Esophagus muscularis mucosa (tissue), 4 donors: ENCODE results near the gene P2RY2. TPM values are rescaled to one million over a fixed set of nuclear protein-coding genes. Genes with fewer than 3 reads are reported as not detected.

ENCODE experiments used
- DNase-seq: peaks from one replicate; pipeline ENCODE4 v3.0.0-alpha.2; 2017; ENCODE audit errors: extremely low spot score
- H3K27ac ChIP-seq, 4 donors: fragments of 200-600 bp; sonication (generic); replicated peaks in 1 of 4; 1 replicate in 3 of 4; 2 replicates in 1 of 4; pipeline ENCODE4 v1.5.1; 2016 to 2019; ENCODE audit warnings: mild to moderate bottlenecking in 1 of 4
- H3K27me3 ChIP-seq, 4 donors: fragments of 200-600 bp; sonication (generic); one replicate each; pipeline versions ENCODE4 v1.5.1 to v1.6.0; 2016 to 2019
- H3K36me3 ChIP-seq, 4 donors: fragments of 200-600 bp; sonication (generic); one replicate each; pipeline ENCODE4 v1.5.1; 2016 to 2019
- H3K4me1 ChIP-seq, 4 donors: fragments of 200-600 bp; sonication (generic); one replicate each; pipeline ENCODE4 v1.5.1; 2016 to 2019
- H3K4me3 ChIP-seq, 4 donors: fragments of 200-600 bp; sonication (generic); 1 replicate in 2 of 4; 2 replicates in 2 of 4; pipeline ENCODE4 v1.5.1; 2016 to 2019; ENCODE audit warnings: mild to moderate bottlenecking in 4 of 4, moderate library complexity in 1 of 4
- H3K9me3 ChIP-seq, 4 donors: fragments of 200-600 bp; sonication (generic); 1 replicate in 3 of 4; 2 replicates in 1 of 4; pipeline ENCODE4 v1.5.1; 2016 to 2019
- EP300 ChIP-seq: sonication (generic); formaldehyde crosslinking; IDR thresholded peaks from one replicate; pipeline ENCODE4 v1.6.1; 2017; ENCODE audit warnings: antibody characterized with exemption
- POLR2A ChIP-seq: fragments of 450-650 bp; IDR thresholded peaks from one replicate; pipeline ENCODE4 v1.6.1; 2017; ENCODE audit warnings: antibody characterized with exemption, moderate library complexity, mild to moderate bottlenecking, low read depth
- POLR2AphosphoS5 ChIP-seq, 2 donors: sonication (generic); formaldehyde crosslinking; IDR thresholded peaks; one replicate each; pipeline ENCODE4 v1.6.1; 2017; ENCODE audit warnings: antibody characterized with exemption in 2 of 2
- WGBS: methylation state at CpG from one replicate; pipeline ENCODE4 v1.1.5; 2018; 5-methylcytosine and 5-hydroxymethylcytosine counted together
- intact Hi-C: fragments of 100-400 bp; cut with DNase I; formaldehyde crosslinking; loops from one replicate; pipeline ENCODE4 v1.15.1; 2023
- total RNA-seq, 4 donors: library from RNA; depleted of rRNA; stranded (reverse); fragments of >200 nt; gene quantifications; one replicate each; pipeline versions ENCODE4 v1.1.0 to v1.2.1, GENCODE V29; 2016
- TF ChIP-seq, protein P1 (sequence below), 3 experiments: fragments of 200-600 bp in 2 of 3; fragments of 450-650 bp in 1 of 3; sonication (generic) in 2 of 3; IDR thresholded peaks; one replicate each; pipeline ENCODE4 v1.5.1; 2017 to 2019; ENCODE audit warnings: antibody characterized with exemption in 3 of 3, mild to moderate bottlenecking in 2 of 3, moderate library complexity in 1 of 3

The P2RY2 gene
- total RNA-seq, 4 donors from 2014 or later = 0.32 to 0.83 (median 0.52) TPM; not detected in 1

DNA sequence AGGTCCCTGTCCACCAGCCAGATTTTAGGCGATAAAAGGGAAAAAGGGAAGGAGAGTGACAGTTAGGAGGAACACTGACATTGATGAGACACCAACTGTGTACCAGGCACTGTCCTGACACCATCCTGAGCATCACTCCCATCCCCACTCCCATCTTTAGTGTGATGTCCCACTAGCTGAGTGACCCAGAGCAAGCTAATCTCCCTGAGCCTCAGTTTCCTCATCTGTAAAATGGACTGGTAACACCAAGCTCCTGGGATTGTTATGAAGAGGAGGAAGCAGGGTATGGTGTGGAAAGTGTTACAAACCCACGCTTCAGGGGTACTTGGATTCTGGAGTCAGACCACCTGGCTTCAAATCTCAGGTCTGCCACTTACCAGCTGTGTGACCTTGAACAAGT, 45.6 kb downstream of the P2RY2 start:
- Histone ChIP-seq H3K36me3 (no peaks in the 10 kb centered on the region), H3K27ac (no peak overlapping the region), H3K9me3 (no peaks in the 10 kb centered on the region), H3K27me3 (peaks cover 0 to 39% (median 8%) of the 10 kb centered on the region in 4 donors), H3K4me1 (peaks cover 8 to 19% (median 10%) of the 10 kb centered on the region in 4 donors), H3K4me3 (no peak overlapping the region)
- intact Hi-C loops = no loop called here
- DNase-seq = no peak
- WGBS = 92% methylated on average over 2 of the region's 2 CpGs
- no peak for TF ChIP-seq POLR2AphosphoS5 (IDR thresholded peaks at IDR 0.05)
- TF ChIP-seq POLR2A = no peak
- no peak for TF ChIP-seq EP300
- TF ChIP-seq, protein P1, sequence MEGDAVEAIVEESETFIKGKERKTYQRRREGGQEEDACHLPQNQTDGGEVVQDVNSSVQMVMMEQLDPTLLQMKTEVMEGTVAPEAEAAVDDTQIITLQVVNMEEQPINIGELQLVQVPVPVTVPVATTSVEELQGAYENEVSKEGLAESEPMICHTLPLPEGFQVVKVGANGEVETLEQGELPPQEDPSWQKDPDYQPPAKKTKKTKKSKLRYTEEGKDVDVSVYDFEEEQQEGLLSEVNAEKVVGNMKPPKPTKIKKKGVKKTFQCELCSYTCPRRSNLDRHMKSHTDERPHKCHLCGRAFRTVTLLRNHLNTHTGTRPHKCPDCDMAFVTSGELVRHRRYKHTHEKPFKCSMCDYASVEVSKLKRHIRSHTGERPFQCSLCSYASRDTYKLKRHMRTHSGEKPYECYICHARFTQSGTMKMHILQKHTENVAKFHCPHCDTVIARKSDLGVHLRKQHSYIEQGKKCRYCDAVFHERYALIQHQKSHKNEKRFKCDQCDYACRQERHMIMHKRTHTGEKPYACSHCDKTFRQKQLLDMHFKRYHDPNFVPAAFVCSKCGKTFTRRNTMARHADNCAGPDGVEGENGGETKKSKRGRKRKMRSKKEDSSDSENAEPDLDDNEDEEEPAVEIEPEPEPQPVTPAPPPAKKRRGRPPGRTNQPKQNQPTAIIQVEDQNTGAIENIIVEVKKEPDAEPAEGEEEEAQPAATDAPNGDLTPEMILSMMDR (IDR thresholded peaks at IDR 0.05) = no peak

DNA sequence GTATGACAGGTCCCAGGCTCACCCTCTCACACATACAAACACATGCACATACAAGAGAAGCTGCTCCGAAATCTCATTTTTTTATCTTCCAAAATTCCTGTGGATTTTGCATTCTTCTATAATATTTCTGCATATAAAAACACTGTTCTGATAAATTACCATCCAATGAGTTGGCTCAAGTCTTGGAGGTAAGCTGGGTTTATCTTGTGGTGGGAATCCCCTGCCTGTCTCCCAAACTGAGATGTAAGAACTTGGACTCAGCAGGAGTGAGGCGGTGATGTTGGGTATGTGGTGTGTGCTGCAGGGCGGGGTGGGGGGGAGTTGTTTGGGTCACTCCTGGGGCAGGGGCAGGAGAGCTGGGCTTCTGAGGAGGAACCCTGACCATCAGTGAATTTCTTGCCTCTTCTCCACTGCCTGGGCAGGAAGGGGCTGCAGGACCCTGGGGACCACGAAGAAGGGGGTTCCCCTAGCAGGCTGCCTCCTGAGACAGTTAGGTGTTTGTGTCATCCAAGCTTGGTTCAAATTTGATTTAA, 47.3 kb downstream of the P2RY2 start:
- Histone ChIP-seq H3K4me1 (peaks cover 11 to 35% (median 18%) of the 10 kb centered on the region in 4 donors), H3K27ac (no peak overlapping the region), H3K36me3 (no peaks in the 10 kb centered on the region), H3K9me3 (no peaks in the 10 kb centered on the region), H3K27me3 (peaks cover 0 to 48% (median 8%) of the 10 kb centered on the region in 4 donors), H3K4me3 (no peak overlapping the region)
- intact Hi-C loops = no loop called here
- no peak for DNase-seq
- WGBS = 93% methylated on average over 4 of the region's 4 CpGs
- TF ChIP-seq EP300 (no peak), POLR2AphosphoS5 (IDR thresholded peaks at IDR 0.05) (no peak), POLR2A (no peak)
- TF ChIP-seq, protein P1 (IDR thresholded peaks at IDR 0.05) = no peak

DNA sequence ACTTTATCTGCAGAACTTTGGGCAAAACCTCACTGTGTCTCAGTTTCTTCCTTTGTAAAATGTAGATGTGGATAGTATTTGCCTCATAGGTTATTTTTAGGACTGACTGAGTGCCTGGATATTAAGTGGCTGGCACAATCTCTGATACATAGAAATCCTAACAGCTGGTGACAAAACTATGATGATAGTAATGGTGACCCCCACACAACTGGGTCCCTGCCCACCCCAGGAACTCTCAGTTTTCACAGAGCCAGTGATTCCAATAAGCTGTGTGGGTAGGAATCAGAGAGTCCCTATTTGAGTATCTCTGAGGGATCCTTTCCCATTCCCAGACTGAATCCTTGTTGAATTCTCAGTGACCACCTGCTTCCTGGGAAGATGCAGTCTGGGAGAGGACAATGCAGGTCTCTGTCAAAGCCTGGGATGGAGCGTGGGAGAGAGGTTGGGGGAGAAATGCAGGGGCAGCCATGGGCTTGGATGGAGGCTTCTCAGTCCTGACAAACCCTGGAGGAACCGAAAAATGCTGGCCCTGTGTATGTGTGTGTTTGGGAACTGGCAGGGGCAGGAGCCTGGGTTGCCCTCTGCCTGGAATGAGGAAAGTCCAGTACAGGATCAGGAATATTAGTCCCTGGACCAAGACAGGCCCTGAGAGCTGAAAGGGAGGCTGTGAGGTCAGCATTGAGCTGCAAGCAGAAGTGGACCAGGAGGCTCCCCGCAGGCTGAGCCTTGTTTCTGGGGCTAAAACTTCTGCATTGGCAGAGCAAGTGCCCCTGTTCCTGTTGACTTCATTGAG, 48.0 kb downstream of the P2RY2 start:
- H3K27ac ChIP-seq = no peak overlapping the region
- no peaks in the 10 kb centered on the region for H3K9me3 ChIP-seq
- intact Hi-C loops = no loop called here
- 88% methylated on average over 3 of the region's 3 CpGs for WGBS
- H3K36me3 ChIP-seq = no peaks in the 10 kb centered on the region
- TF ChIP-seq EP300 (no peak), POLR2A (no peak), POLR2AphosphoS5 (IDR thresholded peaks at IDR 0.05) (no peak)
- TF ChIP-seq, protein P1 (IDR thresholded peaks at IDR 0.05) = no peak
- peaks cover 0 to 49% (median 8%) of the 10 kb centered on the region in 4 donors for H3K27me3 ChIP-seq
- no peak overlapping the region for H3K4me3 ChIP-seq
- peaks cover 11 to 38% (median 20%) of the 10 kb centered on the region in 4 donors for H3K4me1 ChIP-seq
- no peak for DNase-seq

DNA sequence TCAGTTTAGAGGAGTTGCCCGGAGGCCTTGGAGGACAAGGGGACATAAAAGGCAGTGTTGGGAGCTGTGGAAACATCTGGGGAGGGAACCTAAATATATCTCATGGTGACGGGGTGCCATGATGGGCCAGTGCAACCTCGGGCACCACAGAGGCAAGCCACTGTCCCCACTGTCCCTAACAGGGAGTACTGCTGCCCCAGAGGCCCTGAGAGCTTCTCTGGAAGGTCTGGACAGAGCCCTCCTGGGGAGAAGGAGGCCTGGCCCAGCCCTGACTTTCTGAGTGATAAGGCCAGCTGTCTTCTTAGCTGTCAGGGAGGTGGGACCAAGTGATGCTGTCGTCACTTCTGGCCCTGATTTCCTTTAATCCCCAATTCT, 48.6 kb downstream of the P2RY2 start:
- no peak for DNase-seq
- no peak overlapping the region for H3K27ac ChIP-seq
- peaks cover 0 to 49% (median 8%) of the 10 kb centered on the region in 4 donors for H3K27me3 ChIP-seq
- 93% methylated on average over 3 of the region's 4 CpGs for WGBS
- no peak overlapping the region for H3K4me3 ChIP-seq
- H3K4me1 ChIP-seq = peaks cover 11 to 38% (median 20%) of the 10 kb centered on the region in 4 donors
- TF ChIP-seq POLR2A (no peak), POLR2AphosphoS5 (IDR thresholded peaks at IDR 0.05) (no peak), EP300 (no peak)
- TF ChIP-seq, protein P1 (IDR thresholded peaks at IDR 0.05) = no peak
- intact Hi-C loops = no loop called here
- H3K36me3 ChIP-seq = no peaks in the 10 kb centered on the region
- no peaks in the 10 kb centered on the region for H3K9me3 ChIP-seq
